Measurements from ENCODE around the gene PKLR.

DNA sequence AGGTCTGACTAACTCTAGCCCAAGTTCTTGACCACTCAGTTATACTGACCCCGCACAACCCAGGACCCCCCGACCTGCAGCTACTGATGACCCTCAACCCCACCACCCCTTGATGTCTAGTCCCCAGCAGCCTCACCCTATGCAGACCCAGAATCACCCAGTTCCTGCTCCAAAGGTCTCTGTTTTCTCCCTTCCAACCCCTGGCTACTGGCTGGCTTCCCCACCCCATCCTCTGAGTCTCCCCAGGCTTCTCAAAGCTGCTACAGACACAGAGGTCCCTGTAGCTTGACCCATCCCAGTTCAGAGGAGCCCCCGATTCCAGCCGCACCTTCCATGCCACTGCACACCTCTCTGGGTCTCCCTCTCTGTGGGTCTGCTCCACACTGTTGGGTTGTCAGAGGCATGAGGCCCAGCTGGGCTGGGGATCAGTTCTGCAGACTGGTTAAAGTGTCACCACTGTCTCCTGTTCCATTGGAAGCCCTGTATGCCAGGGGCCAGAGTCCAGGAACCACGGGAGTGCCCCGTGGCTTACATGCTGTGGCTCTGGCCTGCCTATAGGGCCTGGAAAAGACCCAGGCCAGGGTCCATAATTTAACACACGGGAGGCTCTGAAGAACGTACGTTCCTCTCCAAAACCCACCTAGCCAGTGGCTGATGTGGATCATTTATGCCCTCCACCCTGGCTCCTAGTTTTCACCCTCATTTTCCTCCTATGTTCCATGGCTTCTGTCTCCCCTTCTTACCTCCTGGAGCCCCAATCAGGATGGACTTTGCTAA, 497 bp downstream of the PKLR start:
- TF ChIP-seq, protein P1, sequence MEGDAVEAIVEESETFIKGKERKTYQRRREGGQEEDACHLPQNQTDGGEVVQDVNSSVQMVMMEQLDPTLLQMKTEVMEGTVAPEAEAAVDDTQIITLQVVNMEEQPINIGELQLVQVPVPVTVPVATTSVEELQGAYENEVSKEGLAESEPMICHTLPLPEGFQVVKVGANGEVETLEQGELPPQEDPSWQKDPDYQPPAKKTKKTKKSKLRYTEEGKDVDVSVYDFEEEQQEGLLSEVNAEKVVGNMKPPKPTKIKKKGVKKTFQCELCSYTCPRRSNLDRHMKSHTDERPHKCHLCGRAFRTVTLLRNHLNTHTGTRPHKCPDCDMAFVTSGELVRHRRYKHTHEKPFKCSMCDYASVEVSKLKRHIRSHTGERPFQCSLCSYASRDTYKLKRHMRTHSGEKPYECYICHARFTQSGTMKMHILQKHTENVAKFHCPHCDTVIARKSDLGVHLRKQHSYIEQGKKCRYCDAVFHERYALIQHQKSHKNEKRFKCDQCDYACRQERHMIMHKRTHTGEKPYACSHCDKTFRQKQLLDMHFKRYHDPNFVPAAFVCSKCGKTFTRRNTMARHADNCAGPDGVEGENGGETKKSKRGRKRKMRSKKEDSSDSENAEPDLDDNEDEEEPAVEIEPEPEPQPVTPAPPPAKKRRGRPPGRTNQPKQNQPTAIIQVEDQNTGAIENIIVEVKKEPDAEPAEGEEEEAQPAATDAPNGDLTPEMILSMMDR (IDR thresholded peaks at IDR 0.05; ENCODE audit: borderline replicate concordance, extremely low read depth, low read length, poor library complexity, severe bottlenecking): no peak
- no peak for TF ChIP-seq EZH2 (IDR thresholded peaks at IDR 0.05; ENCODE audit: borderline replicate concordance, low read depth, low read length, severe bottlenecking)

Data from DND-41 (cell line).